ENCODE measurements around the gene ATP11B.

ATP11B gene

DNA sequence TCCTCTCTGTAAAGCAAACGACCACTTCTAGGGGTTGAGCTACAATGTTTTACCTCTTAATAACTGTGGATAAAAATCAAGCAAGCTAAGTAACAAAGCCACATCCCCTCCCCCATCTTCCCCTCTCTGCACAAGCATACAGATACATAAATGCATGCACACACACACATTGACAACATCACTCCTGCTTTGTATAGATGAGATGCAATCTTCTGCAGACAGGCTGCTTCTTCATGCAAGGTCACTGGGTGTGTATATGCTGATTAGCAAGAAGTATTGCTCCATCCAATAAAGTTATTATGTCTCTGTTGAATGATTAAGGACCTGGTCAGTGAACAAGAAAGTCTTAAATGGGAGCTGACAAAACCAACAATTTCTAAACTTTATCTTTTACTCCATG lies 8.8 kb upstream of the ATP11B start:
- no peak overlapping the region for H3K4me3 ChIP-seq (IDR thresholded peaks at IDR 0.05; ENCODE audit: insufficient read depth, low read depth, low read length)
- H3K27ac ChIP-seq = no peak overlapping the region
- H3K27me3 ChIP-seq (ENCODE audit: insufficient read depth, low read depth) = no peaks in the 10 kb centered on the region
- no peaks in the 10 kb centered on the region for H3K36me3 ChIP-seq (ENCODE audit: insufficient read depth)
- H3K79me2 ChIP-seq (ENCODE audit: insufficient read depth, low read depth) = no peaks in the 10 kb centered on the region
- TF ChIP-seq, protein P1, sequence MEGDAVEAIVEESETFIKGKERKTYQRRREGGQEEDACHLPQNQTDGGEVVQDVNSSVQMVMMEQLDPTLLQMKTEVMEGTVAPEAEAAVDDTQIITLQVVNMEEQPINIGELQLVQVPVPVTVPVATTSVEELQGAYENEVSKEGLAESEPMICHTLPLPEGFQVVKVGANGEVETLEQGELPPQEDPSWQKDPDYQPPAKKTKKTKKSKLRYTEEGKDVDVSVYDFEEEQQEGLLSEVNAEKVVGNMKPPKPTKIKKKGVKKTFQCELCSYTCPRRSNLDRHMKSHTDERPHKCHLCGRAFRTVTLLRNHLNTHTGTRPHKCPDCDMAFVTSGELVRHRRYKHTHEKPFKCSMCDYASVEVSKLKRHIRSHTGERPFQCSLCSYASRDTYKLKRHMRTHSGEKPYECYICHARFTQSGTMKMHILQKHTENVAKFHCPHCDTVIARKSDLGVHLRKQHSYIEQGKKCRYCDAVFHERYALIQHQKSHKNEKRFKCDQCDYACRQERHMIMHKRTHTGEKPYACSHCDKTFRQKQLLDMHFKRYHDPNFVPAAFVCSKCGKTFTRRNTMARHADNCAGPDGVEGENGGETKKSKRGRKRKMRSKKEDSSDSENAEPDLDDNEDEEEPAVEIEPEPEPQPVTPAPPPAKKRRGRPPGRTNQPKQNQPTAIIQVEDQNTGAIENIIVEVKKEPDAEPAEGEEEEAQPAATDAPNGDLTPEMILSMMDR (conservative IDR thresholded peaks at IDR 0.05; ENCODE audit: low read depth, low read length) = no peak
- H3K4me1 ChIP-seq (ENCODE audit: low read depth, poor library complexity, severe bottlenecking) = peaks cover 28% of the 10 kb centered on the region
- H2AFZ ChIP-seq (ENCODE audit: low read depth) = no peak overlapping the region
- H4K20me1 ChIP-seq (ENCODE audit: insufficient read depth) = no peaks in the 10 kb centered on the region
- H3K9ac ChIP-seq = no peak overlapping the region
- no peak overlapping the region for H3K4me2 ChIP-seq

GRCh38 chr3:182785142-182785541 lies 8.2 kb upstream of the ATP11B start:
- H3K4me1 ChIP-seq (ENCODE audit: low read depth, poor library complexity, severe bottlenecking) = peaks cover 32% of the 10 kb centered on the region
- TF ChIP-seq, protein P1 (conservative IDR thresholded peaks at IDR 0.05; ENCODE audit: low read depth, low read length) = no peak
- H3K79me2 ChIP-seq (ENCODE audit: insufficient read depth, low read depth) = no peaks in the 10 kb centered on the region
- H3K27me3 ChIP-seq (ENCODE audit: insufficient read depth, low read depth) = no peaks in the 10 kb centered on the region
- H2AFZ ChIP-seq (ENCODE audit: low read depth) = no peak overlapping the region
- H3K27ac ChIP-seq = no peak overlapping the region
- H3K4me3 ChIP-seq (IDR thresholded peaks at IDR 0.05; ENCODE audit: insufficient read depth, low read depth, low read length) = no peak overlapping the region
- H3K36me3 ChIP-seq (ENCODE audit: insufficient read depth) = no peaks in the 10 kb centered on the region
- no peaks in the 10 kb centered on the region for H4K20me1 ChIP-seq (ENCODE audit: insufficient read depth)
- H3K4me2 ChIP-seq = no peak overlapping the region
- H3K9ac ChIP-seq = no peak overlapping the region

DNA sequence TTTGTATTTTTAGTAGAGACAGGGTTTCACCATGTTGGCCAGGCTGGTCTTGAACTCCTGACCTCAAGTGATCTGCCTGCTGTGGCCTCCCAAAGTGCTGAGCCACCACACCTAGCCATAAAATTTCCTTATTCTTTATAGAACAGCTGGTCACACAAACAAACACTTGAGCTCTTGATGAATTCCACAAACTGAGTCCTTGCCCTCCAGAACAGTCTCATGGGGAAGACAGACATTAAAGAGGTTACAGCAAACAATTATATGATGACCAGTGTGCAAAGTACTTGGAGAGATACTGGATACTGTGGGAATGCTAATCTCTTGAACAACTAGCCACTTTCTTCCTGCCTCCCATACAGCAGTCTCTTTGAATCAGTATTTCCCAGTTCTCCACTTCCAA lies 7.5 kb upstream of the ATP11B start:
- Histone ChIP-seq H3K36me3 (ENCODE audit: insufficient read depth) (no peaks in the 10 kb centered on the region), H2AFZ (ENCODE audit: low read depth) (no peak overlapping the region), H3K4me2 (no peak overlapping the region), H3K9ac (no peak overlapping the region), H3K27ac (no peak overlapping the region), H3K79me2 (ENCODE audit: insufficient read depth, low read depth) (no peaks in the 10 kb centered on the region), H4K20me1 (ENCODE audit: insufficient read depth) (no peaks in the 10 kb centered on the region), H3K4me1 (ENCODE audit: low read depth, poor library complexity, severe bottlenecking) (peaks cover 32% of the 10 kb centered on the region), H3K27me3 (ENCODE audit: insufficient read depth, low read depth) (no peaks in the 10 kb centered on the region), H3K4me3 (IDR thresholded peaks at IDR 0.05; ENCODE audit: insufficient read depth, low read depth, low read length) (no peak overlapping the region)
- TF ChIP-seq, protein P1 (conservative IDR thresholded peaks at IDR 0.05; ENCODE audit: low read depth, low read length) = no peak

DNA sequence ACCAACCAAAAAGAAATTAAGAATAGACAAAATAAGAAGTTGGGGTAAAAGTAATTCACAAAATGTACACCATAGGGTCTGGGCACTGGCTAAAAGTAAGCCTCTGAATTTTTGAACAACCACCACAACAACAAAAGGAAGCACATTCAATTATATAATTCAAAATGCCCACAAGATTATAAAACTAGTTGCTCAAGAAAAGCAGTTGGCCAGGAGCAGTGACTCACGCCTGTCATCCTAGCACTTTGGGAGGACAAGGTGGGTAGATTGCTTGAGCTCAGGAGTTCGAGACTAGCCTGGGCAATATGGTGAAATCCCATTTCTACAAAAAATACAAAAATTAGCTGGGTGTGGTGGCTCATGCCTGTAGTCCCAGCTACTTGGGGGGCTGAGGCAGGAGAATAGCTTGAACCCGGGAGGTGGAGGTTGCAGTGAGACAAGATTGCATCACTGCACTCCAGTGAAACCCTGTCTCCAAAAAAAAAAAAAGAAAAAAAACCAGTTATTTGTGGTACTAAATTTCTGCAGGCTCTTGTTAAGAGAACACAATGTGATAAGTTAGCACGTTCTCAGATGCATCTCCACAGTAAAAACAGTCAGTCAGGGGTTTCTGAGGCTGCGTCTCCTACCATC lies 6.6 kb upstream of the ATP11B start:
- H3K36me3 ChIP-seq (ENCODE audit: insufficient read depth) = no peaks in the 10 kb centered on the region
- no peaks in the 10 kb centered on the region for H4K20me1 ChIP-seq (ENCODE audit: insufficient read depth)
- no peak overlapping the region for H3K27ac ChIP-seq
- H3K4me1 ChIP-seq (ENCODE audit: low read depth, poor library complexity, severe bottlenecking) = peaks cover 26% of the 10 kb centered on the region
- H3K4me2 ChIP-seq = no peak overlapping the region
- TF ChIP-seq, protein P1 (conservative IDR thresholded peaks at IDR 0.05; ENCODE audit: low read depth, low read length) = no peak
- no peaks in the 10 kb centered on the region for H3K79me2 ChIP-seq (ENCODE audit: insufficient read depth, low read depth)
- no peak overlapping the region for H2AFZ ChIP-seq (ENCODE audit: low read depth)
- H3K9ac ChIP-seq = no peak overlapping the region
- H3K4me3 ChIP-seq (IDR thresholded peaks at IDR 0.05; ENCODE audit: insufficient read depth, low read depth, low read length) = no peak overlapping the region
- no peaks in the 10 kb centered on the region for H3K27me3 ChIP-seq (ENCODE audit: insufficient read depth, low read depth)
